Astrocyte (in vitro differentiated cells and primary cell): Measurements from ENCODE around the gene CACNA1C. TPM values are rescaled to one million over a fixed set of nuclear protein-coding genes. Genes with fewer than 3 reads are reported as not detected.

Source experiments
- DNase-seq: peaks from one replicate; pipeline ENCODE4 v3.0.0-alpha.2; 2010; ENCODE audit warnings: low read depth
- FAIRE-seq: peaks from 2 replicates; lab custom pipeline; 2011; peaks lifted over from hg19 to GRCh38; lab: Jason Lieb, UNC
- H2AFZ ChIP-seq: 2 replicates; pipeline ENCODE4 v1.6.0; 2012; ENCODE audit warnings: low read depth, low read length, inconsistent platforms
- H3K27ac ChIP-seq: 2 replicates; pipeline ENCODE4 v1.5.1; 2011; ENCODE audit warnings: low read depth, low read length, inconsistent platforms
- H3K27me3 ChIP-seq: 2 replicates; pipeline ENCODE4 v1.6.0; 2011; ENCODE audit warnings: low read length, inconsistent platforms; ENCODE audit not compliant: insufficient read depth
- H3K36me3 ChIP-seq: 2 replicates; pipeline ENCODE4 v1.5.1; 2011; ENCODE audit warnings: low read length, inconsistent platforms; ENCODE audit not compliant: insufficient read depth
- H3K4me1 ChIP-seq: 2 replicates; pipeline ENCODE4 v1.5.1; 2011; ENCODE audit warnings: low read length, inconsistent platforms; ENCODE audit not compliant: insufficient read depth
- H3K4me2 ChIP-seq: 2 replicates; pipeline ENCODE4 v1.6.0; 2012; ENCODE audit warnings: low read length, inconsistent platforms
- H3K4me3 ChIP-seq: 2 replicates; pipeline ENCODE4 v1.5.1; 2011; ENCODE audit warnings: low read depth, mild to moderate bottlenecking, low read length, inconsistent platforms; ENCODE audit not compliant: insufficient read depth
- H3K79me2 ChIP-seq: 2 replicates; pipeline ENCODE4 v1.6.0; 2012; ENCODE audit warnings: mild to moderate bottlenecking, low read length, inconsistent platforms; ENCODE audit not compliant: insufficient read depth
- H3K9ac ChIP-seq: 2 replicates; pipeline ENCODE4 v1.6.0; 2012; ENCODE audit warnings: mild to moderate bottlenecking, low read length, inconsistent platforms
- H3K9me3 ChIP-seq: 2 replicates; pipeline ENCODE4 v1.5.1; 2012; ENCODE audit warnings: low read depth, mild to moderate bottlenecking, low read length, inconsistent platforms; ENCODE audit not compliant: insufficient read depth
- H4K20me1 ChIP-seq: 2 replicates; pipeline ENCODE4 v1.6.0; 2012; ENCODE audit warnings: low read length, inconsistent platforms; ENCODE audit not compliant: insufficient read depth
- H3K27ac Mint-ChIP-seq: one replicate; pipeline ENCODE4 v1.8.0; 2021; ENCODE audit warnings: mild to moderate bottlenecking, mixed read lengths; ENCODE audit not compliant: unreplicated experiment
- H3K27me3 Mint-ChIP-seq: one replicate; pipeline ENCODE4 v1.8.0; 2021; ENCODE audit warnings: low read depth, mixed read lengths; ENCODE audit not compliant: unreplicated experiment
- H3K36me3 Mint-ChIP-seq: one replicate; pipeline ENCODE4 v1.8.0; 2021; ENCODE audit warnings: low read depth, mixed read lengths; ENCODE audit not compliant: unreplicated experiment
- H3K4me1 Mint-ChIP-seq: one replicate; pipeline ENCODE4 v1.8.0; 2021; ENCODE audit warnings: low read depth, mixed read lengths; ENCODE audit not compliant: unreplicated experiment
- H3K4me3 Mint-ChIP-seq: one replicate; pipeline ENCODE4 v1.8.0; 2021; ENCODE audit warnings: mild to moderate bottlenecking, moderate library complexity, mixed read lengths; ENCODE audit not compliant: unreplicated experiment
- H3K9me3 Mint-ChIP-seq: one replicate; pipeline ENCODE4 v1.8.0; 2021; ENCODE audit warnings: mild to moderate bottlenecking, mixed read lengths; ENCODE audit not compliant: unreplicated experiment
- EZH2 ChIP-seq: IDR thresholded peaks from 2 replicates; pipeline ENCODE4 v1.6.1; 2012; ENCODE audit warnings: mild to moderate bottlenecking, low read length, inconsistent platforms; ENCODE audit not compliant: insufficient read depth
- total RNA-seq: library from RNA; stranded (reverse); gene quantifications from 2 replicates; pipeline ENCODE4 v1.2.1, GENCODE V29; 2021
- TF ChIP-seq, protein P1 (sequence below): IDR thresholded peaks from 2 replicates; pipeline ENCODE4 v1.5.1; 2011; ENCODE audit warnings: low read depth, mild to moderate bottlenecking, inconsistent platforms, low read length, moderate library complexity; ENCODE audit not compliant: insufficient read depth

The CACNA1C gene
- total RNA-seq, 1 donor from 2014 or later: 2.1 TPM

DNA sequence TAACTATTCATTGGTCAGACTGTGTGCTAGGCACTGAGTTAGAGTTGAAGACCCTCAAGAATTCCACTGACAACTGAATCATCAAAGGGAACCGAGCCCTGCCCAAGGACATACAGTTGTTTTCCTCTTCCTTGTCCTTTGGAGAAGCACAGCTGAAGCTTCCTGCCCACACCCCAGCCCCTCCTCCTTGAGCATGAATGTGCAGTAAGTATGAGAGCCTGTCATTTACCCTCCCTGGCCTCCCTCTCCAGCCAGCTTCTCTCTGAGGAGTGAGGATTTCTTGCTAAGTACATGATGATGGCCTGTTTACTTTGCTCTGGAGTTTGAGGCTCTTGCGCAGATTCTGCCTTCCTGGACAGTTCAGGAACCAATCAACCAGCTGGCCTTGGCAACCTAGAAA is 235.2 kb downstream of the CACNA1C start:
- H3K9me3 Mint-ChIP-seq: no peaks in the 10 kb centered on the region
- Histone ChIP-seq H2AFZ (no peak overlapping the region), H3K4me2 (no peak overlapping the region), H3K36me3 (no peaks in the 10 kb centered on the region), H3K4me3 (no peak overlapping the region), H3K27me3 (no peaks in the 10 kb centered on the region), H3K4me1 (peaks cover 26% of the 10 kb centered on the region), H3K79me2 (no peaks in the 10 kb centered on the region), H3K9me3 (no peaks in the 10 kb centered on the region), H3K27ac (no peak overlapping the region), H4K20me1 (no peaks in the 10 kb centered on the region), H3K9ac (no peak overlapping the region)
- no peak overlapping the region for H3K4me3 Mint-ChIP-seq
- H3K27ac Mint-ChIP-seq: no peak overlapping the region
- peaks cover 18% of the 10 kb centered on the region for H3K4me1 Mint-ChIP-seq
- DNase-seq (no peak), FAIRE-seq (no peak)
- peaks cover 3% of the 10 kb centered on the region for H3K36me3 Mint-ChIP-seq
- TF ChIP-seq EZH2: no peak
- TF ChIP-seq, protein P1, sequence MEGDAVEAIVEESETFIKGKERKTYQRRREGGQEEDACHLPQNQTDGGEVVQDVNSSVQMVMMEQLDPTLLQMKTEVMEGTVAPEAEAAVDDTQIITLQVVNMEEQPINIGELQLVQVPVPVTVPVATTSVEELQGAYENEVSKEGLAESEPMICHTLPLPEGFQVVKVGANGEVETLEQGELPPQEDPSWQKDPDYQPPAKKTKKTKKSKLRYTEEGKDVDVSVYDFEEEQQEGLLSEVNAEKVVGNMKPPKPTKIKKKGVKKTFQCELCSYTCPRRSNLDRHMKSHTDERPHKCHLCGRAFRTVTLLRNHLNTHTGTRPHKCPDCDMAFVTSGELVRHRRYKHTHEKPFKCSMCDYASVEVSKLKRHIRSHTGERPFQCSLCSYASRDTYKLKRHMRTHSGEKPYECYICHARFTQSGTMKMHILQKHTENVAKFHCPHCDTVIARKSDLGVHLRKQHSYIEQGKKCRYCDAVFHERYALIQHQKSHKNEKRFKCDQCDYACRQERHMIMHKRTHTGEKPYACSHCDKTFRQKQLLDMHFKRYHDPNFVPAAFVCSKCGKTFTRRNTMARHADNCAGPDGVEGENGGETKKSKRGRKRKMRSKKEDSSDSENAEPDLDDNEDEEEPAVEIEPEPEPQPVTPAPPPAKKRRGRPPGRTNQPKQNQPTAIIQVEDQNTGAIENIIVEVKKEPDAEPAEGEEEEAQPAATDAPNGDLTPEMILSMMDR: no peak
- H3K27me3 Mint-ChIP-seq: peaks cover 42% of the 10 kb centered on the region

DNA sequence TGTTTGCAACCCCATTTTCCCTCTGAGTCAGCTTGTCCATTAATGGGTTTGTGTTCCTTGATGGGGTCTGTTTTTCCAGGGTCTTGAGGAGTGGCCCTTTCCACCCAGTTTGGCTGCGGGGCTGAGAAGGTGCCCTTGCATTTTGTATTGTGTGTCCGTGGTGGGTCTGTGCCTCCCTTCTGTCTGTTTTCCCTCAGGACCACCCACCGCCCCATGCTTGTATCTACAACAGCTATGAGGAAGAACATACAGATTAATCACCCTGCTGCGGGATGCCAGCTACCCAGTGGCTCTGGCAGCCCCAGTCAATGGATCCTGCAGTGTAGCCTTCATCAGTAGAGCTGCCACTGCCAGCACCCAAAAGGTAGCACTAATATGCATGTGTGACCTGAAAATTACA is 235.7 kb downstream of the CACNA1C start:
- Histone ChIP-seq H3K4me3 (no peak overlapping the region), H3K4me2 (no peak overlapping the region), H3K36me3 (no peaks in the 10 kb centered on the region), H4K20me1 (no peaks in the 10 kb centered on the region), H3K4me1 (peaks cover 24% of the 10 kb centered on the region), H3K27ac (no peak overlapping the region), H3K27me3 (no peaks in the 10 kb centered on the region), H3K9ac (no peak overlapping the region), H3K79me2 (no peaks in the 10 kb centered on the region), H2AFZ (no peak overlapping the region), H3K9me3 (no peaks in the 10 kb centered on the region)
- no peak for TF ChIP-seq EZH2
- TF ChIP-seq, protein P1: no peak
- Mint-ChIP-seq H3K27ac (no peak overlapping the region), H3K9me3 (no peaks in the 10 kb centered on the region), H3K27me3 (peaks cover 38% of the 10 kb centered on the region), H3K36me3 (peaks cover 3% of the 10 kb centered on the region), H3K4me1 (peaks cover 18% of the 10 kb centered on the region), H3K4me3 (no peak overlapping the region)
- FAIRE-seq (no peak), DNase-seq (no peak)

DNA sequence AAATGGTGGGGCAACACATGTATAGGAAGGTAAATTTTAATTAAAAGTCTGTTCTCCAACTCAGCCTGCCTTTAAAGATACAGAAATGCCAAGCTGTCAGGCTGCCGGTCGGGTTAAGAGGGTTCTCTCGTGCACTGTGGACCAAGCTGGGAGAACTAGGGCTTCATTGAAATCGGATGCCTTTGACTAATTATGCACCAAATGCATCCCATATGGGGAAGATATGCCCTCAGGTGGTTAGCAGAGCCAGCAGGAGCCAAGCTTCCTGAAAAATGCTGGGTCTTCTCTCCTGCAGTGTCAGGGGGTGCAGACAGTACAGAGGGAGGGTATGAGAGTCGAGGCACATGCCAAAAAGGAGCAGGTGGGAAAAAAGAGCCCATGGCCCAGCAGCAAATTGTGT is 236.1 kb downstream of the CACNA1C start:
- Histone ChIP-seq H3K4me1 (peaks cover 20% of the 10 kb centered on the region), H3K9me3 (no peaks in the 10 kb centered on the region), H3K79me2 (no peaks in the 10 kb centered on the region), H4K20me1 (no peaks in the 10 kb centered on the region), H3K9ac (no peak overlapping the region), H3K27ac (no peak overlapping the region), H3K27me3 (no peaks in the 10 kb centered on the region), H3K4me2 (no peak overlapping the region), H2AFZ (no peak overlapping the region), H3K4me3 (no peak overlapping the region), H3K36me3 (no peaks in the 10 kb centered on the region)
- H3K9me3 Mint-ChIP-seq: no peaks in the 10 kb centered on the region
- H3K36me3 Mint-ChIP-seq: peaks cover 3% of the 10 kb centered on the region
- H3K4me3 Mint-ChIP-seq: no peak overlapping the region
- no peak overlapping the region for H3K27ac Mint-ChIP-seq
- TF ChIP-seq, protein P1: no peak
- no peak for TF ChIP-seq EZH2
- H3K27me3 Mint-ChIP-seq: peaks cover 38% of the 10 kb centered on the region
- H3K4me1 Mint-ChIP-seq: peaks cover 18% of the 10 kb centered on the region
- FAIRE-seq (no peak), DNase-seq (no peak)
